ENCODE data around the gene PF4V1. TPM values are rescaled to one million over a fixed set of nuclear protein-coding genes. Genes with fewer than 3 reads are reported as not detected.
A peak's percentile ranks its signal among the peaks of the same experiment; 100 is the strongest.

Gene PF4V1
- total and polyA plus RNA-seq, 9 of the 15 experiments (the other 6 are each of a cell fraction or from before 2014, with no cell fraction given) = not detected

GRCh38 chr4:73895201-73896175 is 42.4 kb downstream of the PF4V1 start:
- ChIA-PET POLR2A (no interaction called here), CTCF (ENCODE audit: low intra/inter-chr PET ratio) (no interaction called here)
- no peak overlapping the region for H3K4me3 ChIP-seq
- in situ Hi-C loops (cut with MboI) = no loop called here
- H3K9me3 ChIP-seq (replicated peaks; ENCODE audit: control insufficient read depth, insufficient read depth, low read depth, low read length) = no peaks in the 10 kb centered on the region
- WGBS (ENCODE audit: insufficient coverage, low coverage, missing lambda C conversion rate) = 48% methylated on average over 9 of the region's 9 CpGs
- no peaks in the 10 kb centered on the region for H4K20me1 ChIP-seq (replicated peaks; ENCODE audit: control insufficient read depth, insufficient read depth, low read length)
- no peak overlapping the region for H3K27ac ChIP-seq (ENCODE audit: extremely low read depth, low read depth, low read length)
- no peak overlapping the region for H3K9ac ChIP-seq (ENCODE audit: insufficient read depth in 1 of 2, low read depth in 2 of 2, low read length in 2 of 2)
- BruUV-seq (replicated peaks) = no TSS peak
- TF ChIP-seq C11orf30 (IDR thresholded peaks at IDR 0.05; ENCODE audit: low read depth) = no peak
- peak; percentile 78 for TF ChIP-seq NFIC (IDR thresholded peaks at IDR 0.05)
- TF ChIP-seq NFE2 (IDR thresholded peaks at IDR 0.05; ENCODE audit: low read depth) = 0 out of 2 replicates have a peak, but pooled peaks have one; percentile 8
- H3K36me3 ChIP-seq (ENCODE audit: control insufficient read depth, insufficient read depth, low read length) = no peaks in the 10 kb centered on the region
- H3K4me2 ChIP-seq (ENCODE audit: insufficient read depth, low read length) = no peak overlapping the region
- intact Hi-C loops (cut with micrococcal nuclease) = no loop called here
- no peaks in the 10 kb centered on the region for H3K27me3 ChIP-seq (ENCODE audit: control insufficient read depth in 2 of 2, insufficient read depth in 2 of 2, low read length in 2 of 2)
- no peaks in the 10 kb centered on the region for H3K9me1 ChIP-seq (ENCODE audit: control insufficient read depth, insufficient read depth, low read length)
- FAIRE-seq (no peak), ATAC-seq (no peak), DNase-seq (ENCODE audit: extremely low read depth in 1 of 4, low spot score in 3 of 4) (no peak)
- H3K79me2 ChIP-seq (ENCODE audit: control insufficient read depth, insufficient read depth, low read length) = no peaks in the 10 kb centered on the region
- H3K4me1 ChIP-seq (replicated peaks in 1 of 2; ENCODE audit: control insufficient read depth in 2 of 2, insufficient read depth in 2 of 2, low read length in 2 of 2) = no peaks in the 10 kb centered on the region
- no peak overlapping the region for H2AFZ ChIP-seq (ENCODE audit: low read depth, low read length)

DNA sequence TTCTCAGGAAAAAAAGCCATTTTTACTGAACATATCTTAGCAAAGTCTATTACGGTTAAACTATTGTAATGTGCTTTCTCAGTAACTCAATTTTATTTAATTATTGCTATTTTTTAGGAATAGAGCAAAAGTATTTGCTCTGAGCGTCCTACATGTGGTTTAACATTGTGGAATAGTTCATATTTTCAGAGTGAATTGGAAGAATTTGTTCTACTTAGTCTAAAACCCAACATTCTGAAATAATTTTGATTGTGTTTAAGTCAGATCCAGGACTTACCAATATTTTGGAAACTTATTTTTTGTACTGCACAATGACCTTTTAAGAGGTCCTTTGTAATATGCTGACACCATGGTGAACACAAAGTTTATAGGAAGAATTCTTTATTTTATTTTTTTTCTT is 43.3 kb downstream of the PF4V1 start:
- ATAC-seq (no peak), FAIRE-seq (no peak), DNase-seq (ENCODE audit: extremely low read depth in 1 of 4, low spot score in 3 of 4) (no peak)
- Histone ChIP-seq H4K20me1 (replicated peaks; ENCODE audit: control insufficient read depth, insufficient read depth, low read length) (no peaks in the 10 kb centered on the region), H3K4me3 (no peak overlapping the region), H3K4me1 (replicated peaks in 1 of 2; ENCODE audit: control insufficient read depth in 2 of 2, insufficient read depth in 2 of 2, low read length in 2 of 2) (peaks cover 0 to 7% of the 10 kb centered on the region in 2 experiments; a peak in 4 of 5 replicates), H2AFZ (ENCODE audit: low read depth, low read length) (no peak overlapping the region), H3K9me3 (replicated peaks; ENCODE audit: control insufficient read depth, insufficient read depth, low read depth, low read length) (no peaks in the 10 kb centered on the region), H3K4me2 (ENCODE audit: insufficient read depth, low read length) (no peak overlapping the region), H3K79me2 (ENCODE audit: control insufficient read depth, insufficient read depth, low read length) (no peaks in the 10 kb centered on the region), H3K27me3 (ENCODE audit: control insufficient read depth in 2 of 2, insufficient read depth in 2 of 2, low read length in 2 of 2) (no peaks in the 10 kb centered on the region), H3K27ac (ENCODE audit: extremely low read depth, low read depth, low read length) (no peak overlapping the region), H3K9ac (ENCODE audit: insufficient read depth in 1 of 2, low read depth in 2 of 2, low read length in 2 of 2) (no peak overlapping the region), H3K9me1 (ENCODE audit: control insufficient read depth, insufficient read depth, low read length) (no peaks in the 10 kb centered on the region), H3K36me3 (ENCODE audit: control insufficient read depth, insufficient read depth, low read length) (no peaks in the 10 kb centered on the region)
- BruUV-seq (replicated peaks) = no TSS peak
- CTCF ChIA-PET (ENCODE audit: low intra/inter-chr PET ratio) = no interaction called here
- POLR2A ChIA-PET = interaction anchor here (1.0 kb wide), 1 partner anchor 203 kb away, joined by 3 read pairs; the partner anchor contains the start of gene CXCL2
- in situ Hi-C loops (cut with MboI) (no loop called here), intact Hi-C loops (cut with micrococcal nuclease) (no loop called here)
- 77% methylated on average over 2 of the region's 2 CpGs for WGBS (ENCODE audit: insufficient coverage, low coverage, missing lambda C conversion rate)
- TF ChIP-seq, protein P1, sequence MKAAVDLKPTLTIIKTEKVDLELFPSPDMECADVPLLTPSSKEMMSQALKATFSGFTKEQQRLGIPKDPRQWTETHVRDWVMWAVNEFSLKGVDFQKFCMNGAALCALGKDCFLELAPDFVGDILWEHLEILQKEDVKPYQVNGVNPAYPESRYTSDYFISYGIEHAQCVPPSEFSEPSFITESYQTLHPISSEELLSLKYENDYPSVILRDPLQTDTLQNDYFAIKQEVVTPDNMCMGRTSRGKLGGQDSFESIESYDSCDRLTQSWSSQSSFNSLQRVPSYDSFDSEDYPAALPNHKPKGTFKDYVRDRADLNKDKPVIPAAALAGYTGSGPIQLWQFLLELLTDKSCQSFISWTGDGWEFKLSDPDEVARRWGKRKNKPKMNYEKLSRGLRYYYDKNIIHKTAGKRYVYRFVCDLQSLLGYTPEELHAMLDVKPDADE (conservative IDR thresholded peaks at IDR 0.05; ENCODE audit: control insufficient read depth, low read depth, low read length) = no peak
- no peak for TF ChIP-seq NFATC3 (IDR thresholded peaks at IDR 0.05)
- no peak for TF ChIP-seq HNRNPH1 (optimal IDR thresholded peaks at IDR 0.05; ENCODE audit: low read depth, low read length)
